GF-D8 (cell line): ENCODE results near the gene C6orf47.

Source experiments
- DNase-seq: peaks from one replicate; lab custom pipeline; 2025; lab: John Stamatoyannopoulos, UW

C6orf47 gene

GRCh38 chr6:31687860-31688693, 27.5 kb upstream of the C6orf47 start:
- DNase-seq: no peak

GRCh38 chr6:31687321-31687720, 26.7 kb upstream of the C6orf47 start:
- DNase-seq: no peak

DNA sequence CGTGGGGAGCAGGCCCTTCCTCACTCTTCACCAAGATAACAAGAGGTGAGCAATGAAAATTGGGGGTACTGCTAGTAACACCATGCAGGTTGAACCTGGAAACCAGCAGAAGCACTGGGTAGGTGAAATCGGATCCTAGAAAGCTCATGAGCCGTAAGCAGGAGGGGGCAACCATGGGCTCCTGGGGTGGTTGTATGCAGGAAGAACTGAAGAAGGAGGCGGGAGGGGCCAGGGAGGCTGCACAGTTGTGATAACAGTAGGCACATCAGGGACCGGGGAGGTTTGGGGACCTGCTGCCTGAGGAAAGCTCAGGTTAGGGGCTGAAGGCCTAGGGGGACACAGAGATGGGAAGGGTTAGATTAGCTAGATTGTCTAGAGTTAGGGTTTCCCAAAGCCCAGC, 25.9 kb upstream of the C6orf47 start:
- no peak for DNase-seq

DNA sequence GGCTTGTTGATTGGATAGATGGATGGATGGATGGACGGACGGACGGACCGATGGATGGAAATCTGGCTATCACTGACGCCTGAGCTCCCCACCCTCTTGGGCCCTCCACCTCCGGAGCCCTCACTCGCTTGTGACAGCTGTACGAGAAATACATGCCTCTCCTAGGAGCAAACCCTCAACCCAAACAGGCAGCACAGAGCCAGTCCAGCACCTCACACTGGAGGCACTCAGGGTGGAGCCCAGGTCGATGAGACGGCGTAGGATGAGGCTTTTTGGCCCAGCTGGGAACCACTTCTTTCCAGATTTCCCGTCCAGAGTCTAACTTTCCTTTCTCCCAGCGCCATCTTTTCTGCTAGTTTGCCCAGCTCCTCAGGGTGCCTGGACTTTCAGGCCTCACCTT, 23.0 kb upstream of the C6orf47 start:
- DNase-seq: no peak

DNA sequence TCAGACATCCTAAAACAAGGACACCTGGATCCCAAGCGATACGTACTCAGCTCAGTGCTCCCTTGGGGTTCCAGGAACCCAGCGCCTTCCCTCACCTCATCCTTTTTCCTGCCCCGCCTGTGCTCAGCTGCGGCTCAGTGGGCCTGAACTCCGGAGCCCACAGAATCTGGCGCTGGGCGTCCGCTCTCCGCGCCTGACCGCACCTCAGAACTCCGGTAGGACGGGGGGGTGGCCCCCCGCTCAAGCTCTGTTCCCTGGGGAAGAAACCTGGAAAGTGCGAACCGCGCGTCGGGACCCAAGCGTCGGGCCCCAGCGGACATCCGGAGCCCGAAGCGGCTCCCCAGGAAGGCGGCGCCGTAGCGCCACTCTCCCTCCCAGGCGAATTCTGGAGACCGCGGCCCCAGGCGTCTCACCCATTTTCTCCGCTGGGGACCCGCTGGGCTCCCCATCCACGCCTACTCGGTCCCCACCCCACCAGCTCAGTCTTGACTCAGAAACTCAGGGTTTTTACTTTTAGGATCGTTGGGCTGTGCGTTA, 20.6 kb upstream of the C6orf47 start:
- DNase-seq: no peak

GRCh38 chr6:31680226-31681134, 19.9 kb upstream of the C6orf47 start, which contains the start of gene LY6G5C:
TSS of gene LY6G5C (minus strand) at chr6:31681067. CDS start at chr6:31680373, 694 bp downstream.
- peak; percentile 65 for DNase-seq

DNA sequence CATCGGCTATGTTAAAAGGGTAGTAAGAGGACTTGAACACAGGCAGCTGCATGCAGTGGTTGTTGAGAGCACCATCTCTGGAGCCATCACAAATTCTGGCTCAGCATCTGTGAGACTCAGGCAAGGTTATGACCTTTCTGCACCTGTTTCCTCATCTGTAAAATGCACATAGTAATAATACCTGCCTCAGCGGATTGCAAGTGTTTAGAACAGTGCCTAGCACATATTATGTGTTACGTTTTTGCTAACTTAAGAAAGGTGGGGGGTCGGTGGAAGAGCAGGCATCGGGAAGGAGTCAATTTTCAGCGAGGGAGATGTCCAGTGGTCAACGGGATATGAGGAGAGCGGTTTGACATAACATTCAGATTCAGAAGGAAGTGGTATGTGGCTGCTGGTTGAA, 17.4 kb upstream of the C6orf47 start:
- DNase-seq: no peak

GRCh38 chr6:31676904-31677303, 16.3 kb upstream of the C6orf47 start:
- DNase-seq: no peak

DNA sequence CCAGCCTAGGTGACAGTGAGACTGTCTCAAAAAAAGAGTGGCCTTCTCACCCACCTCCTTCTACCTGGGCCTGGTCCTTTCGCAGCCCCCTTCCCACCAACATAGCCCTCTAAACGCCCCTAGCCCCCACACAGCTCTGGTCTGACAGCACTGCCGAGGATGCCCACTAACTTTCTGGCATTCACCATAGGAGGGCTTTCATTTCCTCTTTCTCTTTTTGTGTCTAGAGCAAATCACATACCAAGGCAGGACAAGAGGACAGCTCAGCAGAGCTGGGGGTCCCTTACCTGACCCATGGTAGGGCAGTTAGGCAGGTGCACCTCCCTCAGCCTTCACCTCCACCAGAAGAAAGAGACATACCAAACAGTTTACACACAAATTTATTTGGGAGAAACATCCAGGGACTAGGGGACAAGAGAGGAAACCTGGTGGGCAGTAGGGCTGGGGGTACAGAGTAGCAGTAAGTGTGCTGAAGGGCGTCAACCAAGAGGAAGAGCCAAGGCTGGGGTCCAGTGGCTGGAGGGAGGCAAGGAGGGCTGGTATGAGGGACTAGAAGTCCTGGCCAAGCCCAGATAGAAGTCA, 15.8 kb upstream of the C6orf47 start:
- DNase-seq: no peak

DNA sequence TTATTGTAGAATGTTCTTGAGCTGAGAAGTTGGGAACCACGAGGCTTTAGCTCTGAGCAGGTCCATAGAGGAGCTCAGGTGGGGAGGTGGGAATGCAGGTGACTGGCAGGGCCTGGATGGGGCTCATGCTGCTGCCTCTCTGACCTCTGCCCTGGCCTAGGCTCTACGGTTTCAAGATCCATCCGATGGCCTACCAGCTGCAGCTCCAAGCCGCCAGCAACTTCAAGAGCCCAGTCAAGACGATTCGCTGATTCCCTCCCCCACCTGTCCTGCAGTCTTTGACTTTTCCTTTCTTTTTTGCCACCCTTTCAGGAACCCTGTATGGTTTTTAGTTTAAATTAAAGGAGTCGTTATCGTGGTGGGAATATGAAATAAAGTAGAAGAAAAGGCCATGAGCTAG, 9.1 kb upstream of the C6orf47 start, which contains the start of gene LY6G5B:
TSS of gene LY6G5B (plus strand) at position 301 of the 400 bp plus-strand sequence. CDS start 975 bp downstream, outside the sequence.
- no peak for DNase-seq

GRCh38 chr6:31666337-31666965, 5.9 kb upstream of the C6orf47 start:
- no peak for DNase-seq

GRCh38 chr6:31665501-31666336, 5.1 kb upstream of the C6orf47 start, which contains the start of gene CSNK2B:
TSS of gene CSNK2B (plus strand) at chr6:31666080. CDS start at chr6:31666832, 752 bp downstream.
- DNase-seq: peak; percentile 96

DNA sequence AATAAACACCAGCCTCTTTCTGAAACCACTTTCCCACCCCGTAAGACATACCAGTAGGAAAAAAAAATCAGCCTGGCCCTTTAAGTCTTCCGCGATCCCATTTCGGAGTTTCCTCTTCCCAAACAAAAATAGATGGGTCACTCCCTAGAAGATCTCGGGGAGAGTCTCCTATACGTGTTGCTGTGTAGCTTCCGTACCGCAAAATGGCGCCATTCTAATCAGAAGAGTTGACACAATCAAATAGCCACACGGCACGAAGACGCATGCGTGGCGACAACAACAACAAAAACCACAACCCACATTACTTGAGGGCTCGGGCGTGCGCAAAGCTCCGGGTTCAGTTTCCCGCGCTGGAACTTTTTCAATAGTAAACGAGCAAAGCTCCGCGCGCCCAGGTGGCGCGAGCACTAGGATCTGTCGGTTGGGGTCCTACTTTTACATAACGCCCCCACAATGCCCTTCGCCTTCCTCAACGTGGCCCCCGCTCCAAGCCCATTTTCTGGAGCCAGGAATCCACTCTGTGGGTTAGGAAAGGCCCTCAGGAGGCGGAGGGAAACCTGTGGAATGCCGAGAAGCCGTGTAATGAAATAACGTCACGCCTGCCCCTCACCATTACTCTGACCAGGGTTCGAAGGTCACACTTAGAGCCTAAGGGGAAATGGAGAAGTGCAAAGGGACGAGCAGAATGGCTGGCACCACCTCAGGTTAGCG, 4.4 kb upstream of the C6orf47 start, which contains the start of gene GPANK1:
TSS of gene GPANK1 (minus strand) at position 208 of the 711 bp plus-strand sequence. CDS start 519 bp downstream, outside the sequence.
- DNase-seq: peak; percentile 88

- no peak for DNase-seq
These were observed 3.6 kb upstream of the C6orf47 start for GRCh38 chr6:31663961-31664789.

GRCh38 chr6:31663126-31663960, 2.8 kb upstream of the C6orf47 start:
- DNase-seq: no peak

GRCh38 chr6:31662124-31662723, 1.6 kb upstream of the C6orf47 start:
- DNase-seq: no peak
